T-cell (primary cell): ENCODE data around the gene KLHL30. TPM values are rescaled to one million over a fixed set of nuclear protein-coding genes. Genes with fewer than 3 reads are reported as not detected.
A peak's percentile ranks its signal among the peaks of the same experiment; 100 is the strongest.

Experiments used
- ATAC-seq, 4 experiments: fragments of 200-7000 bp in 3 of 4; fragments of 150-1000 bp in 1 of 4; cut with Tn5 transposase; replicated peaks in 1 of 4; 1 replicate in 3 of 4; 2 replicates in 1 of 4; pipeline ENCODE4 v1.10.0; 2021; ENCODE audit warnings: moderate library complexity in 3 of 4, mild to moderate bottlenecking in 2 of 4, moderate number of reproducible peaks in 1 of 4
- CTCF ChIA-PET, 2 donors: fragments of 300-600 bp; sonication (Branson Sonifier 250); formaldehyde crosslinking; loops; one replicate each; lab custom pipeline; 2022; ENCODE audit warnings: antibody characterized with exemption in 2 of 2; lab: Charles Lee
- POLR2A ChIA-PET, 2 donors: fragments of 300-600 bp; sonication (Branson Sonifier 250); formaldehyde crosslinking; loops; one replicate each; lab custom pipeline; 2022; ENCODE audit warnings: antibody characterized with exemption in 2 of 2; lab: Charles Lee
- DNase-seq, 35 experiments: peaks; one replicate each; pipeline versions ENCODE4 v3.0.0 to v3.0.0-alpha.2; 2013 to 2023
- H3K27ac ChIP-seq: one replicate; pipeline ENCODE4 v1.5.1; 2013; ENCODE audit warnings: low read length
- H3K27me3 ChIP-seq, 2 experiments: replicated peaks in 1 of 2; 1 replicate in 1 of 2; 2 replicates in 1 of 2; pipeline versions ENCODE4 v1.6.1 to v1.7.0; 2013; ENCODE audit warnings: low read length in 1 of 2, mixed read lengths in 1 of 2; ENCODE audit not compliant: control insufficient read depth in 2 of 2, insufficient read depth in 2 of 2; ENCODE audit errors: extremely low read depth in 1 of 2
- H3K36me3 ChIP-seq, 2 donors: 1 replicate in 1 of 2; 2 replicates in 1 of 2; pipeline versions ENCODE4 v1.6.1 to v1.7.0; 2013; ENCODE audit warnings: low read length in 1 of 2; ENCODE audit not compliant: control insufficient read depth in 2 of 2, insufficient read depth in 1 of 2; ENCODE audit errors: extremely low read depth in 1 of 2
- H3K4me1 ChIP-seq, 2 experiments: 1 replicate in 1 of 2; 2 replicates in 1 of 2; pipeline versions ENCODE4 v1.6.1 to v1.7.0; 2013; ENCODE audit warnings: low read length in 2 of 2, mixed read lengths in 1 of 2; ENCODE audit not compliant: insufficient read depth in 2 of 2, control insufficient read depth in 1 of 2; ENCODE audit errors: extremely low read depth in 1 of 2
- H3K4me3 ChIP-seq, 2 donors: 1 replicate in 1 of 2; 2 replicates in 1 of 2; pipeline versions ENCODE4 v1.5.1 to v1.7.0; 2013; ENCODE audit warnings: mild to moderate bottlenecking in 2 of 2, low read length in 1 of 2, moderate library complexity in 1 of 2; ENCODE audit not compliant: control insufficient read depth in 1 of 2; ENCODE audit errors: extremely low read depth in 1 of 2
- H3K9me3 ChIP-seq: 2 replicates; pipeline ENCODE4 v1.7.0; 2013
- H3K27ac Mint-ChIP-seq, 2 donors: one replicate each; pipeline ENCODE4 v1.8.0; 2020 to 2021; ENCODE audit warnings: mild to moderate bottlenecking in 2 of 2, mixed read lengths in 2 of 2
- H3K27me3 Mint-ChIP-seq, 2 donors: one replicate each; pipeline ENCODE4 v1.8.0; 2021 to 2022; ENCODE audit warnings: mixed read lengths in 2 of 2
- H3K36me3 Mint-ChIP-seq: one replicate; pipeline ENCODE4 v1.8.0; 2021; ENCODE audit warnings: mixed read lengths
- H3K4me1 Mint-ChIP-seq, 3 donors: one replicate each; pipeline ENCODE4 v1.8.0; 2020 to 2022; ENCODE audit warnings: mixed read lengths in 3 of 3, mild to moderate bottlenecking in 1 of 3
- H3K4me3 Mint-ChIP-seq, 3 donors: one replicate each; pipeline ENCODE4 v1.8.0; 2020 to 2022; ENCODE audit warnings: mild to moderate bottlenecking in 3 of 3, mixed read lengths in 3 of 3, moderate library complexity in 3 of 3
- H3K9me3 Mint-ChIP-seq, 3 donors: one replicate each; pipeline ENCODE4 v1.8.0; 2020 to 2022; ENCODE audit warnings: mixed read lengths in 3 of 3
- WGBS: methylation state at CpG from one replicate; pipeline ENCODE4 v1.1.5; 2013; ENCODE audit warnings: missing lambda C conversion rate; ENCODE audit not compliant: insufficient coverage; 5-methylcytosine and 5-hydroxymethylcytosine counted together
- total RNA-seq, 35 experiments: library from RNA in 6 of 35; stranded (reverse) in 6 of 35; fragments of 120-200 nt in 1 of 35; gene quantifications; one replicate each; pipeline versions ENCODE4 v1.2.1 to v1.2.4 and lab custom pipeline; 2013 to 2026

Gene KLHL30
- total RNA-seq, 5 donors from 2014 or later (not counting 1 experiment from before 2014, with no cell fraction given): not detected

GRCh38 chr2:238098901-238099713 lies 39.4 kb upstream of the KLHL30 start:
- Histone ChIP-seq H3K27me3 (peaks cover 0 to 3% of the 10 kb centered on the region in 2 experiments), H3K9me3 (no peaks in the 10 kb centered on the region), H3K27ac (no peak overlapping the region), H3K36me3 (no peaks in the 10 kb centered on the region), H3K4me1 (no peaks in the 10 kb centered on the region), H3K4me3 (no peak overlapping the region)
- no peak for DNase-seq
- WGBS: 75% methylated on average over 12 of the region's 17 CpGs
- CTCF ChIA-PET: no interaction called here
- no peak for ATAC-seq
- Mint-ChIP-seq H3K27ac (no peak overlapping the region), H3K36me3 (peaks cover 6% of the 10 kb centered on the region), H3K9me3 (no peaks in the 10 kb centered on the region), H3K4me1 (peaks cover 0 to 6% (median 0%) of the 10 kb centered on the region in 3 donors), H3K27me3 (no peaks in the 10 kb centered on the region), H3K4me3 (no peak overlapping the region)
- POLR2A ChIA-PET: interaction anchor here in 1 of 2 donors (0.6 kb wide), 1 partner anchor 10 kb away, joined by 16 read pairs; no protein-coding TSS in a partner anchor

GRCh38 chr2:238099714-238100048 lies 38.8 kb upstream of the KLHL30 start:
- Mint-ChIP-seq H3K9me3 (no peaks in the 10 kb centered on the region), H3K27ac (no peak overlapping the region), H3K36me3 (peaks cover 6% of the 10 kb centered on the region), H3K4me1 (peaks cover 0 to 6% (median 0%) of the 10 kb centered on the region in 3 donors), H3K27me3 (no peaks in the 10 kb centered on the region), H3K4me3 (no peak overlapping the region)
- H3K4me3 ChIP-seq: no peak overlapping the region
- no peaks in the 10 kb centered on the region for H3K9me3 ChIP-seq
- no peaks in the 10 kb centered on the region for H3K4me1 ChIP-seq
- CTCF ChIA-PET: no interaction called here
- no peak for DNase-seq
- no peak overlapping the region for H3K27ac ChIP-seq
- H3K36me3 ChIP-seq: no peaks in the 10 kb centered on the region
- ATAC-seq: no peak
- WGBS: 90% methylated on average over 10 of the region's 10 CpGs
- POLR2A ChIA-PET: no interaction called here
- peaks cover 0 to 4% of the 10 kb centered on the region in 2 experiments for H3K27me3 ChIP-seq

- no peaks in the 10 kb centered on the region for H3K9me3 ChIP-seq
- Mint-ChIP-seq H3K36me3 (peaks cover 2% of the 10 kb centered on the region), H3K4me3 (no peak within 1 kb of the TSS), H3K27me3 (no peaks in the 10 kb centered on the region), H3K27ac (no peak within 1 kb of the TSS), H3K4me1 (peaks cover 0 to 6% (median 0%) of the 10 kb centered on the region in 3 donors), H3K9me3 (no peaks in the 10 kb centered on the region)
- peaks cover 0 to 6% of the 10 kb centered on the region in 2 experiments for H3K27me3 ChIP-seq
- POLR2A ChIA-PET: no interaction called here
- no peak within 1 kb of the TSS for H3K4me3 ChIP-seq
- no peaks in the 10 kb centered on the region for H3K36me3 ChIP-seq
- CTCF ChIA-PET: interaction anchor here in 1 of 2 donors (0.5 kb wide), 1 partner anchor 1427 kb away, joined by 4 read pairs; no protein-coding TSS in a partner anchor
- no peak within 1 kb of the TSS for H3K27ac ChIP-seq
- no peaks in the 10 kb centered on the region for H3K4me1 ChIP-seq
- DNase-seq (no peak), ATAC-seq (no peak)
- 82% methylated on average over 34 of the region's 38 CpGs for WGBS
These were observed 38.2 kb upstream of the KLHL30 start, which contains the start of gene ESPNL for GRCh38 chr2:238100049-238100820. Gene ESPNL (plus strand): TSS chr2:238100340. CDS start chr2:238100420, 80 bp downstream.

- no peak overlapping the region for H3K27ac Mint-ChIP-seq
- POLR2A ChIA-PET: no interaction called here
- H3K4me3 Mint-ChIP-seq: no peak overlapping the region
- no peaks in the 10 kb centered on the region for H3K27me3 Mint-ChIP-seq
- ATAC-seq (no peak), DNase-seq (peak in 2 of 35 experiments; percentile 7 to 8)
- no peak overlapping the region for H3K4me3 ChIP-seq
- no peaks in the 10 kb centered on the region for H3K36me3 ChIP-seq
- H3K36me3 Mint-ChIP-seq: no peaks in the 10 kb centered on the region
- no peaks in the 10 kb centered on the region for H3K9me3 Mint-ChIP-seq
- CTCF ChIA-PET: interaction anchor here in 1 of 2 donors (0.5 kb wide), 1 partner anchor 1426 kb away, joined by 4 read pairs; no protein-coding TSS in a partner anchor
- H3K9me3 ChIP-seq: no peaks in the 10 kb centered on the region
- H3K4me1 Mint-ChIP-seq: peaks cover 0 to 6% (median 0%) of the 10 kb centered on the region in 3 donors
- no peaks in the 10 kb centered on the region for H3K4me1 ChIP-seq
- 89% methylated on average over 23 of the region's 28 CpGs for WGBS
- H3K27me3 ChIP-seq: peaks cover 0 to 7% of the 10 kb centered on the region in 2 experiments
- no peak overlapping the region for H3K27ac ChIP-seq
These were observed 37.4 kb upstream of the KLHL30 start for GRCh38 chr2:238100821-238101771.

GRCh38 chr2:238101891-238102841 lies 36.3 kb upstream of the KLHL30 start:
- Histone ChIP-seq H3K9me3 (no peaks in the 10 kb centered on the region), H3K36me3 (no peaks in the 10 kb centered on the region), H3K4me1 (no peaks in the 10 kb centered on the region), H3K27ac (no peak overlapping the region), H3K27me3 (peaks cover 0 to 9% of the 10 kb centered on the region in 2 experiments), H3K4me3 (no peak overlapping the region)
- DNase-seq (peak in 2 of 35 experiments; percentile 10 to 24), ATAC-seq (no peak)
- H3K27ac Mint-ChIP-seq: no peak overlapping the region
- 91% methylated on average over 26 of the region's 30 CpGs for WGBS
- ChIA-PET CTCF (interaction anchor here in 1 of 2 donors (0.6 kb wide), 1 partner anchor 517 kb away, joined by 6 read pairs; no protein-coding TSS in a partner anchor), POLR2A (no interaction called here)
- H3K36me3 Mint-ChIP-seq: no peaks in the 10 kb centered on the region
- no peaks in the 10 kb centered on the region for H3K9me3 Mint-ChIP-seq
- H3K27me3 Mint-ChIP-seq: no peaks in the 10 kb centered on the region
- peaks cover 0 to 6% (median 0%) of the 10 kb centered on the region in 3 donors for H3K4me1 Mint-ChIP-seq
- no peak overlapping the region for H3K4me3 Mint-ChIP-seq
